Measurements from ENCODE around the gene F10. TPM values are rescaled to one million over a fixed set of nuclear protein-coding genes. Genes with fewer than 3 reads are reported as not detected.

Gene F10
- total and polyA plus RNA-seq, 10 donors, result 1.6 to 6.4 (median 2.9) TPM

GRCh38 chr13:113170511-113170910, 47.9 kb downstream of the F10 start:
- Histone ChIP-seq H3K4me1 (peaks cover 0 to 28% (median 6%) of the 10 kb centered on the region in 6 donors), H3K9me3 (peaks cover 0 to 11% (median 0%) of the 10 kb centered on the region in 8 donors), H3K36me3 (peaks cover 0 to 48% (median 11%) of the 10 kb centered on the region in 6 donors), H3K27ac (peak overlapping the region; percentile 16 to 82 (median 76)), H3K4me3 (no peak overlapping the region), H3K27me3 (replicated peaks in 1 of 7) (no peaks in the 10 kb centered on the region)
- intact Hi-C loops (cut with DNase I; ENCODE audit: low total_unique reads), result no loop called here
- TF ChIP-seq POLR2A (IDR thresholded peaks at IDR 0.05), result no peak
- no peak for TF ChIP-seq POLR2AphosphoS5 (IDR thresholded peaks at IDR 0.05)
- TF ChIP-seq, protein P1, sequence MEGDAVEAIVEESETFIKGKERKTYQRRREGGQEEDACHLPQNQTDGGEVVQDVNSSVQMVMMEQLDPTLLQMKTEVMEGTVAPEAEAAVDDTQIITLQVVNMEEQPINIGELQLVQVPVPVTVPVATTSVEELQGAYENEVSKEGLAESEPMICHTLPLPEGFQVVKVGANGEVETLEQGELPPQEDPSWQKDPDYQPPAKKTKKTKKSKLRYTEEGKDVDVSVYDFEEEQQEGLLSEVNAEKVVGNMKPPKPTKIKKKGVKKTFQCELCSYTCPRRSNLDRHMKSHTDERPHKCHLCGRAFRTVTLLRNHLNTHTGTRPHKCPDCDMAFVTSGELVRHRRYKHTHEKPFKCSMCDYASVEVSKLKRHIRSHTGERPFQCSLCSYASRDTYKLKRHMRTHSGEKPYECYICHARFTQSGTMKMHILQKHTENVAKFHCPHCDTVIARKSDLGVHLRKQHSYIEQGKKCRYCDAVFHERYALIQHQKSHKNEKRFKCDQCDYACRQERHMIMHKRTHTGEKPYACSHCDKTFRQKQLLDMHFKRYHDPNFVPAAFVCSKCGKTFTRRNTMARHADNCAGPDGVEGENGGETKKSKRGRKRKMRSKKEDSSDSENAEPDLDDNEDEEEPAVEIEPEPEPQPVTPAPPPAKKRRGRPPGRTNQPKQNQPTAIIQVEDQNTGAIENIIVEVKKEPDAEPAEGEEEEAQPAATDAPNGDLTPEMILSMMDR (IDR thresholded peaks at IDR 0.05 in 8 of 11, conservative IDR thresholded peaks at IDR 0.05 in 3 of 11), result no peak
- WGBS, 5 donors, result 41 to 56% (median 46%) methylated on average over 5 of the region's 5 CpGs
- no peak for DNase-seq

GRCh38 chr13:113171250-113172125, 48.9 kb downstream of the F10 start:
- intact Hi-C loops (cut with DNase I; ENCODE audit: low total_unique reads), result no loop called here
- Histone ChIP-seq H3K4me1 (peaks cover 0 to 26% (median 8%) of the 10 kb centered on the region in 6 donors), H3K4me3 (no peak overlapping the region), H3K36me3 (peaks cover 0 to 58% (median 20%) of the 10 kb centered on the region in 6 donors), H3K27me3 (replicated peaks in 1 of 7) (no peaks in the 10 kb centered on the region), H3K9me3 (peaks cover 0 to 11% (median 0%) of the 10 kb centered on the region in 8 donors), H3K27ac (peak overlapping the region; percentile 16 to 82 (median 76))
- TF ChIP-seq, protein P1 (IDR thresholded peaks at IDR 0.05 in 8 of 11, conservative IDR thresholded peaks at IDR 0.05 in 3 of 11), result no peak
- TF ChIP-seq POLR2AphosphoS5 (IDR thresholded peaks at IDR 0.05) (peak; percentile 30 to 39 (median 31)), POLR2A (IDR thresholded peaks at IDR 0.05) (no peak)
- no peak for DNase-seq
- 82 to 88% (median 83%) methylated on average over 30 to 34 of the region's 34 CpGs for WGBS, 5 donors

GRCh38 chr13:113172419-113172926, 49.9 kb downstream of the F10 start:
- peaks cover 0 to 35% (median 14%) of the 10 kb centered on the region in 6 donors for H3K4me1 ChIP-seq
- H3K27me3 ChIP-seq (replicated peaks in 1 of 7), result no peaks in the 10 kb centered on the region
- no peak overlapping the region for H3K27ac ChIP-seq
- DNase-seq, result no peak
- H3K4me3 ChIP-seq, result no peak overlapping the region
- 94 to 97% (median 95%) methylated on average over 4 to 13 of the region's 13 CpGs for WGBS, 5 donors
- peaks cover 0 to 8% (median 0%) of the 10 kb centered on the region in 8 donors for H3K9me3 ChIP-seq
- intact Hi-C loops (cut with DNase I; ENCODE audit: low total_unique reads), result no loop called here
- TF ChIP-seq POLR2AphosphoS5 (IDR thresholded peaks at IDR 0.05), result no peak
- TF ChIP-seq, protein P1 (IDR thresholded peaks at IDR 0.05 in 8 of 11, conservative IDR thresholded peaks at IDR 0.05 in 3 of 11), result no peak
- TF ChIP-seq POLR2A (IDR thresholded peaks at IDR 0.05), result no peak
- H3K36me3 ChIP-seq, result peaks cover 0 to 68% (median 29%) of the 10 kb centered on the region in 6 donors

GRCh38 chr13:113176280-113176679, 53.7 kb downstream of the F10 start:
- no peak overlapping the region for H3K4me3 ChIP-seq
- WGBS, 5 donors, result 50 to 74% (median 55%) methylated on average over 5 of the region's 5 CpGs
- peaks cover 5 to 92% (median 65%) of the 10 kb centered on the region in 6 donors for H3K36me3 ChIP-seq
- TF ChIP-seq POLR2A (IDR thresholded peaks at IDR 0.05), result no peak
- TF ChIP-seq, protein P1 (IDR thresholded peaks at IDR 0.05 in 8 of 11, conservative IDR thresholded peaks at IDR 0.05 in 3 of 11), result no peak
- TF ChIP-seq POLR2AphosphoS5 (IDR thresholded peaks at IDR 0.05), result no peak
- peak overlapping the region in 6 of 8 donors; percentile 15 to 80 (median 59) for H3K27ac ChIP-seq
- H3K9me3 ChIP-seq, result no peaks in the 10 kb centered on the region
- peaks cover 0 to 41% (median 21%) of the 10 kb centered on the region in 6 donors for H3K4me1 ChIP-seq
- no peaks in the 10 kb centered on the region for H3K27me3 ChIP-seq (replicated peaks in 1 of 7)
- peak; percentile 82 for DNase-seq
- intact Hi-C loops (cut with DNase I; ENCODE audit: low total_unique reads), result no loop called here
